IMR-90 (cell line): ENCODE data around the gene CFD. TPM values are rescaled to one million over a fixed set of nuclear protein-coding genes. Genes with fewer than 3 reads are reported as not detected.

Source experiments
- ATAC-seq: fragments of 200-7000 bp; cut with Tn5 transposase; 2 replicates; pipeline ENCODE4 v1.9.1; 2020; ENCODE audit warnings: low read depth, mild to moderate bottlenecking, moderate library complexity
- BruUV-seq: library from RNA; stranded (reverse); fragments of 400-500 nt; replicated peaks from 2 replicates; lab custom pipeline; 2021; lab: Mats Ljungman, UMichigan
- CTCF ChIA-PET: fragments of 300-600 bp; formaldehyde crosslinking; extraction: SDS; loops from one replicate; lab custom pipeline; 2021; ENCODE audit warnings: antibody characterized with exemption; lab: Yijun Ruan, JAX
- POLR2A ChIA-PET: fragments of 300-600 bp; sonication (Branson Sonifier 250); formaldehyde crosslinking; loops from one replicate; lab custom pipeline; 2022; ENCODE audit warnings: antibody characterized with exemption; ENCODE audit not compliant: unreplicated experiment; lab: Charles Lee
- DNase-seq: peaks from one replicate; pipeline ENCODE4 v3.0.0; 2013
- H2AFZ ChIP-seq: replicated peaks from 2 replicates; pipeline ENCODE3; 2013; ENCODE audit warnings: low read length, mild to moderate bottlenecking; ENCODE audit not compliant: poor library complexity
- H2AK5ac ChIP-seq: 2 replicates; pipeline ENCODE4 v1.6.1; 2013; ENCODE audit warnings: low read depth, low read length, inconsistent platforms
- H2AK9ac ChIP-seq: replicated peaks from 2 replicates; pipeline ENCODE3; 2013; ENCODE audit warnings: mild to moderate bottlenecking, low read depth, low read length, moderate library complexity; ENCODE audit not compliant: poor library complexity
- H2BK120ac ChIP-seq: 2 replicates; pipeline ENCODE4 v1.6.1; 2013; ENCODE audit warnings: low read depth, low read length, inconsistent platforms
- H2BK15ac ChIP-seq: 3 replicates; pipeline ENCODE4 v1.6.1; 2013; ENCODE audit warnings: low read depth, low read length, inconsistent platforms
- H2BK20ac ChIP-seq: 2 replicates; pipeline ENCODE4 v1.6.1; 2013; ENCODE audit warnings: low read depth, mild to moderate bottlenecking, inconsistent platforms, low read length, moderate library complexity
- H2BK5ac ChIP-seq: 2 replicates; pipeline ENCODE4 v1.6.1; 2013; ENCODE audit warnings: mild to moderate bottlenecking, low read depth, low read length, inconsistent platforms; ENCODE audit not compliant: poor library complexity, severe bottlenecking
- H3K14ac ChIP-seq: replicated peaks from 2 replicates; pipeline ENCODE4 v1.6.1; 2013; ENCODE audit warnings: low read depth, low read length, inconsistent platforms
- H3K18ac ChIP-seq: 2 replicates; pipeline ENCODE4 v1.6.1; 2013; ENCODE audit warnings: low read depth, low read length, control low read depth
- H3K23ac ChIP-seq: 2 replicates; pipeline ENCODE4 v1.6.1; 2013; ENCODE audit warnings: low read depth, low read length, inconsistent platforms
- H3K27ac ChIP-seq: 2 replicates; pipeline ENCODE4 v1.5.1; 2013; ENCODE audit warnings: mild to moderate bottlenecking, control low read depth, low read length; ENCODE audit not compliant: insufficient read depth
- H3K27me3 ChIP-seq: 2 replicates; pipeline ENCODE4 v1.6.1; 2013; ENCODE audit warnings: low read length; ENCODE audit not compliant: control insufficient read depth, insufficient read depth
- H3K36me3 ChIP-seq: 2 replicates; pipeline ENCODE4 v1.6.1; 2013; ENCODE audit warnings: low read length, mixed read lengths; ENCODE audit not compliant: control insufficient read depth, insufficient read depth
- H3K4ac ChIP-seq: 2 replicates; pipeline ENCODE4 v1.6.1; 2013; ENCODE audit warnings: low read depth, low read length, inconsistent platforms
- H3K4me1 ChIP-seq: 2 replicates; pipeline ENCODE4 v1.6.1; 2013; ENCODE audit warnings: low read length, mixed read lengths; ENCODE audit not compliant: control insufficient read depth, insufficient read depth
- H3K4me2 ChIP-seq: 2 replicates; pipeline ENCODE4 v1.6.1; 2013; ENCODE audit warnings: low read depth, mild to moderate bottlenecking, control low read depth, low read length, moderate library complexity
- H3K4me3 ChIP-seq: 2 replicates; pipeline ENCODE4 v1.5.1; 2013; ENCODE audit warnings: low read depth, mild to moderate bottlenecking, control low read depth, low read length, moderate library complexity; ENCODE audit not compliant: insufficient read depth
- H3K56ac ChIP-seq: 2 replicates; pipeline ENCODE4 v1.6.1; 2013; ENCODE audit warnings: low read length, inconsistent platforms; ENCODE audit not compliant: insufficient read depth; ENCODE audit errors: extremely low read depth
- H3K79me1 ChIP-seq, 2 experiments: 2 replicates each; pipeline ENCODE4 v1.6.1; 2013; ENCODE audit warnings: low read length in 2 of 2, inconsistent platforms in 1 of 2, low read depth in 1 of 2
- H3K9ac ChIP-seq: 2 replicates; pipeline ENCODE4 v1.6.1; 2013; ENCODE audit warnings: low read depth, low read length, control low read depth
- H3K9me1 ChIP-seq: 2 replicates; pipeline ENCODE4 v1.6.1; 2013; ENCODE audit warnings: low read length, inconsistent platforms; ENCODE audit not compliant: insufficient read depth
- H3K9me3 ChIP-seq: 2 replicates; pipeline ENCODE4 v1.6.1; 2013; ENCODE audit warnings: low read length; ENCODE audit not compliant: control insufficient read depth, insufficient read depth
- H4K20me1 ChIP-seq: 2 replicates; pipeline ENCODE4 v1.6.1; 2013; ENCODE audit warnings: low read length, inconsistent platforms; ENCODE audit not compliant: insufficient read depth
- H4K5ac ChIP-seq: 2 replicates; pipeline ENCODE4 v1.6.1; 2013; ENCODE audit warnings: mild to moderate bottlenecking, low read depth, low read length, control low read depth
- H4K8ac ChIP-seq, 2 experiments: 2 replicates each; pipeline ENCODE4 v1.6.1; 2013; ENCODE audit warnings: low read depth in 2 of 2, low read length in 2 of 2, control low read depth in 1 of 2, inconsistent platforms in 1 of 2
- H4K91ac ChIP-seq: 2 replicates; pipeline ENCODE4 v1.6.1; 2013; ENCODE audit warnings: low read depth, low read length, inconsistent platforms; ENCODE audit not compliant: insufficient read depth
- CEBPB ChIP-seq: IDR thresholded peaks from 2 replicates; pipeline ENCODE4 v1.6.1; 2012; ENCODE audit warnings: low read depth, low read length, improper control_type of control experiment
- CHD1 ChIP-seq: IDR thresholded peaks from 2 replicates; pipeline ENCODE4 v1.6.1; 2012; ENCODE audit warnings: low read depth, low read length, improper control_type of control experiment
- CTCF ChIP-seq: conservative IDR thresholded peaks from 2 replicates; pipeline ENCODE4 v1.5.1; 2012; ENCODE audit warnings: mild to moderate bottlenecking, low read depth, low read length, improper control_type of control experiment
- MXI1 ChIP-seq: IDR thresholded peaks from 2 replicates; pipeline ENCODE4 v1.6.1; 2012; ENCODE audit warnings: low read depth, mild to moderate bottlenecking, low read length, moderate library complexity, borderline replicate concordance
- USF2 ChIP-seq: fragments of 150-350 bp; IDR thresholded peaks from 2 replicates; pipeline ENCODE4 v1.6.1; 2017; ENCODE audit warnings: mild to moderate bottlenecking, antibody characterized with exemption, low read length, low read depth
- WGBS, 2 experiments: methylation state at CpG; one replicate each; pipeline versions ENCODE4 v1.1.5 to v1.1.7; 2013; ENCODE audit warnings: missing lambda C conversion rate in 2 of 2; ENCODE audit not compliant: insufficient read length in 1 of 2; ENCODE audit errors: extremely low coverage in 2 of 2; 5-methylcytosine and 5-hydroxymethylcytosine counted together
- dilution Hi-C: fragments of 300-500 bp; cut with HindIII; formaldehyde crosslinking; loops from one replicate; pipeline ENCODE4 v1.14.3; 2018; ENCODE audit warnings: low sequenced_read_pairs; ENCODE audit not compliant: unreplicated experiment
- in situ Hi-C: fragments of 300-500 bp; cut with MboI; formaldehyde crosslinking; loops from 3 replicates; pipeline ENCODE4 v1.14.3; 2019; ENCODE audit warnings: low sequenced_read_pairs, inconsistent platforms, mixed read lengths
- intact Hi-C: fragments of 100-400 bp; cut with micrococcal nuclease; formaldehyde crosslinking; loops from 2 replicates; pipeline ENCODE4 v1.10.0; 2022
- polyA plus RNA-seq, 3 experiments: library from polyadenylated mRNA; depleted of rRNA; stranded (reverse); fragments of >200 nt; gene quantifications; 2 replicates each; pipeline ENCODE4 v1.2.3, GENCODE V29; 2012; ENCODE audit warnings: low replicate concordance in 1 of 3
- total RNA-seq: library from RNA; depleted of rRNA; stranded (reverse); fragments of >200 nt; gene quantifications from 2 replicates; pipeline ENCODE4 v1.2.3, GENCODE V29; 2012

CFD gene
- total and polyA plus RNA-seq, 2 of the 4 experiments (the other 2 are of a cell fraction): 1.4 to 2.8 TPM

- no peaks in the 10 kb centered on the region for H3K4me1 ChIP-seq
- H2BK15ac ChIP-seq: no peak overlapping the region
- no peak overlapping the region for H3K4me2 ChIP-seq
- peaks cover 25% of the 10 kb centered on the region; the same call in 1 of the 2 replicates for H3K36me3 ChIP-seq
- H2BK5ac ChIP-seq: no peak overlapping the region
- no peak overlapping the region for H2BK20ac ChIP-seq
- TF ChIP-seq MXI1: no peak
- TF ChIP-seq CHD1: no peak
- TF ChIP-seq USF2: no peak
- no peak for TF ChIP-seq CTCF
- no peak for TF ChIP-seq CEBPB
- no peaks in the 10 kb centered on the region for H3K27me3 ChIP-seq
- H3K14ac ChIP-seq: no peak overlapping the region
- in situ Hi-C loops: no loop called here
- no peak overlapping the region for H3K56ac ChIP-seq
- WGBS, 2 experiments: 91% methylated on average over 20 of the region's 26 CpGs; no CpG with 5 or more reads in 1 of the 2 experiments
- ChIA-PET POLR2A (interaction anchor here (0.7 kb wide), 1 partner anchor 57 kb away, joined by 8 read pairs; the partner anchor contains the start of gene PRTN3), CTCF (no interaction called here)
- peaks cover 6% of the 10 kb centered on the region for H3K9me1 ChIP-seq
- no peak overlapping the region for H2AK5ac ChIP-seq
- DNase-seq (no peak), ATAC-seq (no peak)
- peaks cover 0 to 20% of the 10 kb centered on the region in 2 experiments; a peak in 3 of 4 replicates for H3K79me1 ChIP-seq
- BruUV-seq: no TSS peak
- no peak overlapping the region for H4K91ac ChIP-seq
- H3K9me3 ChIP-seq: no peaks in the 10 kb centered on the region
- H4K8ac ChIP-seq: no peak overlapping the region
- H3K18ac ChIP-seq: no peak overlapping the region
- no peak overlapping the region for H2AFZ ChIP-seq
- H2AK9ac ChIP-seq: no peak overlapping the region
- dilution Hi-C loops: no loop called here
- no peak overlapping the region for H3K4ac ChIP-seq
- intact Hi-C loops: no loop called here
- H3K27ac ChIP-seq: no peak overlapping the region
- H4K5ac ChIP-seq: no peak overlapping the region
- H3K9ac ChIP-seq: no peak overlapping the region
- no peak overlapping the region for H3K4me3 ChIP-seq
- no peak overlapping the region for H3K23ac ChIP-seq
- no peak overlapping the region for H2BK120ac ChIP-seq
- H4K20me1 ChIP-seq: peaks cover 28% of the 10 kb centered on the region
Measured at GRCh38 chr19:897442-898039, 38.1 kb downstream of the CFD start.
